Transverse colon (tissue), 4 donors: Measurements from ENCODE around the gene SLC9B1. TPM values are rescaled to one million over a fixed set of nuclear protein-coding genes. Genes with fewer than 3 reads are reported as not detected.
"Not testable (repeated sequence)": the region's sequence is repeated elsewhere in the genome, so short reads cannot be mapped to it uniquely, and the experiment has no call there.

ENCODE experiments used
- DNase-seq: peaks from one replicate; pipeline ENCODE4 v3.0.0-alpha.2; 2019
- H3K27ac ChIP-seq, 4 donors: fragments of 200-600 bp; sonication (generic); 2 replicates each; pipeline ENCODE4 v1.5.1; 2016 to 2018; ENCODE audit warnings: inconsistent platforms in 4 of 4
- H3K27me3 ChIP-seq: fragments of 200-600 bp; sonication (generic); 2 replicates; pipeline ENCODE4 v1.5.1; 2017; ENCODE audit warnings: inconsistent platforms
- H3K36me3 ChIP-seq, 4 donors: fragments of 200-600 bp; sonication (generic); 2 replicates each; pipeline ENCODE4 v1.5.1; 2017 to 2019; ENCODE audit warnings: inconsistent platforms in 4 of 4
- H3K4me1 ChIP-seq, 4 donors: fragments of 200-600 bp; sonication (generic); 2 replicates each; pipeline ENCODE4 v1.5.1; 2017 to 2020; ENCODE audit warnings: inconsistent platforms in 4 of 4
- H3K4me3 ChIP-seq, 4 donors: fragments of 200-600 bp; sonication (generic); 1 replicate in 1 of 4; 2 replicates in 3 of 4; pipeline versions ENCODE4 v1.5.1 to v1.6.1; 2017 to 2019; ENCODE audit warnings: inconsistent platforms in 4 of 4
- H3K9me3 ChIP-seq, 2 donors: fragments of 200-600 bp; sonication (generic); 2 replicates each; pipeline ENCODE4 v1.5.1; 2017 to 2019; ENCODE audit warnings: inconsistent platforms in 2 of 2
- EP300 ChIP-seq: sonication (generic); formaldehyde crosslinking; IDR thresholded peaks from one replicate; pipeline ENCODE4 v1.6.1; 2017; ENCODE audit warnings: antibody characterized with exemption, low read depth
- POLR2A ChIP-seq: fragments of 450-650 bp; IDR thresholded peaks from one replicate; pipeline ENCODE4 v1.6.1; 2016; ENCODE audit warnings: antibody characterized with exemption, mild to moderate bottlenecking, moderate library complexity
- POLR2AphosphoS5 ChIP-seq, 3 donors: sonication (generic); formaldehyde crosslinking; IDR thresholded peaks; one replicate each; pipeline ENCODE4 v1.6.1; 2016; ENCODE audit warnings: antibody characterized with exemption in 3 of 3
- WGBS, 2 donors: methylation state at CpG; one replicate each; pipeline ENCODE4 v1.1.5; 2018; ENCODE audit warnings: low coverage in 1 of 2; 5-methylcytosine and 5-hydroxymethylcytosine counted together
- in situ Hi-C, 4 donors: fragments of 200-750 bp; cut with MboI; loops; one replicate each; pipeline versions ENCODE4 v1.15.0 to v1.15.1; 2017; ENCODE audit warnings: low sequenced_read_pairs in 3 of 4, low pct_ligation_motif_present in 1 of 4, low pct_unique_long_range_greater_than_20kb in 1 of 4
- intact Hi-C: fragments of 100-400 bp; cut with DNase I; formaldehyde crosslinking; loops from one replicate; pipeline ENCODE4 v1.15.1; 2023; ENCODE audit warnings: low total_unique reads
- total RNA-seq, 4 donors: library from RNA; depleted of rRNA; stranded (reverse); fragments of >200 nt; gene quantifications; one replicate each; pipeline ENCODE4 v1.1.0, GENCODE V29; 2016
- TF ChIP-seq, protein P1 (sequence below), 5 experiments: fragments of 200-600 bp in 3 of 5; fragments of 450-650 bp in 2 of 5; sonication (generic) in 3 of 5; IDR thresholded peaks; 1 replicate in 2 of 5; 2 replicates in 3 of 5; pipeline ENCODE4 v1.5.1; 2016 to 2017; ENCODE audit warnings: antibody characterized with exemption in 5 of 5, inconsistent platforms in 3 of 5, mild to moderate bottlenecking in 2 of 5, moderate library complexity in 1 of 5

Gene SLC9B1
- total RNA-seq, 4 donors from 2014 or later: 0.41 to 0.79 TPM; not detected in 2

DNA sequence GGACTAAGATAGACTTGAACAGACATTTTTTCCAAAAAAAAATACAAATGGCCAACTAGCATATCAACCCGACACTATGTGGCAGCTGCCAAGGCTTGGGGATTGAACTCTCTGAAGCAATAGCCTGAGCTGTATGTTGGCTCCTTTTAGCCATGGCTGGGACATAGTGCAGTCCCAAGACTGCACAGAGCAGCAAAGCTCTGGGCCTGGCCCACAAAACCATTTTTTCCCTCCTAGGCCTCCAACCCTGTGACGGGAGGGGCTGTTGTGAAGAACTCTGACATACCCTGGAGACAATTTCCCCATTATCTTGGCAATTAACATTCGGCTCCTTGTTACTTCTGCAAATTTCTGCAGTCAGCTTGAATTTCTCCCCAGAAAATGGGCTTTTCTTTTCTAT lies 100.6 kb downstream of the SLC9B1 start:
- TF ChIP-seq POLR2AphosphoS5 (IDR thresholded peaks at IDR 0.05) (no peak), POLR2A (no peak), EP300 (no peak)
- TF ChIP-seq, protein P1, sequence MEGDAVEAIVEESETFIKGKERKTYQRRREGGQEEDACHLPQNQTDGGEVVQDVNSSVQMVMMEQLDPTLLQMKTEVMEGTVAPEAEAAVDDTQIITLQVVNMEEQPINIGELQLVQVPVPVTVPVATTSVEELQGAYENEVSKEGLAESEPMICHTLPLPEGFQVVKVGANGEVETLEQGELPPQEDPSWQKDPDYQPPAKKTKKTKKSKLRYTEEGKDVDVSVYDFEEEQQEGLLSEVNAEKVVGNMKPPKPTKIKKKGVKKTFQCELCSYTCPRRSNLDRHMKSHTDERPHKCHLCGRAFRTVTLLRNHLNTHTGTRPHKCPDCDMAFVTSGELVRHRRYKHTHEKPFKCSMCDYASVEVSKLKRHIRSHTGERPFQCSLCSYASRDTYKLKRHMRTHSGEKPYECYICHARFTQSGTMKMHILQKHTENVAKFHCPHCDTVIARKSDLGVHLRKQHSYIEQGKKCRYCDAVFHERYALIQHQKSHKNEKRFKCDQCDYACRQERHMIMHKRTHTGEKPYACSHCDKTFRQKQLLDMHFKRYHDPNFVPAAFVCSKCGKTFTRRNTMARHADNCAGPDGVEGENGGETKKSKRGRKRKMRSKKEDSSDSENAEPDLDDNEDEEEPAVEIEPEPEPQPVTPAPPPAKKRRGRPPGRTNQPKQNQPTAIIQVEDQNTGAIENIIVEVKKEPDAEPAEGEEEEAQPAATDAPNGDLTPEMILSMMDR (IDR thresholded peaks at IDR 0.05): no peak
- intact Hi-C loops (no loop called here), in situ Hi-C loops (no loop called here)
- DNase-seq: no peak
- H3K9me3 ChIP-seq: no peaks in the 10 kb centered on the region
- H3K27me3 ChIP-seq: no peaks in the 10 kb centered on the region
- 67 to 95% methylated on average over 1 to 3 of the region's 3 CpGs for WGBS, 2 donors
- H3K27ac ChIP-seq: no peak overlapping the region
- no peaks in the 10 kb centered on the region for H3K36me3 ChIP-seq
- no peak overlapping the region for H3K4me3 ChIP-seq
- H3K4me1 ChIP-seq: no peaks in the 10 kb centered on the region

GRCh38 chr4:102901804-102902203 lies 117.7 kb downstream of the SLC9B1 start:
- in situ Hi-C loops (no loop called here), intact Hi-C loops (no loop called here)
- WGBS, 2 donors: 67 to 69% methylated on average over 2 of the region's 2 CpGs
- H3K4me1 ChIP-seq: no peaks in the 10 kb centered on the region
- H3K4me3 ChIP-seq: no peak overlapping the region
- H3K9me3 ChIP-seq: no peaks in the 10 kb centered on the region
- TF ChIP-seq, protein P1 (IDR thresholded peaks at IDR 0.05): no peak
- TF ChIP-seq EP300 (no peak), POLR2AphosphoS5 (IDR thresholded peaks at IDR 0.05) (no peak), POLR2A (no peak)
- no peak overlapping the region for H3K27ac ChIP-seq
- DNase-seq: no peak
- no peaks in the 10 kb centered on the region for H3K36me3 ChIP-seq
- H3K27me3 ChIP-seq: no peaks in the 10 kb centered on the region

GRCh38 chr4:102897610-102898009 lies 121.9 kb downstream of the SLC9B1 start:
- H3K4me1 ChIP-seq, H3K36me3 ChIP-seq, intact Hi-C loops, H3K27ac ChIP-seq, H3K9me3 ChIP-seq, H3K27me3 ChIP-seq, in situ Hi-C loops, H3K4me3 ChIP-seq, DNase-seq: not testable (repeated sequence)
- 76% methylated on average over 3 of the region's 3 CpGs; no CpG with 5 or more reads in 1 of the 2 donors for WGBS, 2 donors

GRCh38 chr4:102896547-102896946 lies 123.0 kb downstream of the SLC9B1 start:
- H3K4me3 ChIP-seq, DNase-seq, H3K27ac ChIP-seq, H3K36me3 ChIP-seq, intact Hi-C loops, H3K9me3 ChIP-seq, H3K4me1 ChIP-seq, in situ Hi-C loops, H3K27me3 ChIP-seq: not testable (repeated sequence)
- WGBS, 2 donors: 79 to 90% methylated on average over 2 to 5 of the region's 5 CpGs

- intact Hi-C loops, DNase-seq, in situ Hi-C loops, H3K4me3 ChIP-seq, H3K4me1 ChIP-seq, H3K9me3 ChIP-seq, H3K36me3 ChIP-seq, H3K27ac ChIP-seq, H3K27me3 ChIP-seq: not testable (repeated sequence)
- WGBS, 2 donors: 77 to 84% methylated on average over 2 to 3 of the region's 3 CpGs
These were observed 129.6 kb downstream of the SLC9B1 start for GRCh38 chr4:102889866-102890265.

DNA sequence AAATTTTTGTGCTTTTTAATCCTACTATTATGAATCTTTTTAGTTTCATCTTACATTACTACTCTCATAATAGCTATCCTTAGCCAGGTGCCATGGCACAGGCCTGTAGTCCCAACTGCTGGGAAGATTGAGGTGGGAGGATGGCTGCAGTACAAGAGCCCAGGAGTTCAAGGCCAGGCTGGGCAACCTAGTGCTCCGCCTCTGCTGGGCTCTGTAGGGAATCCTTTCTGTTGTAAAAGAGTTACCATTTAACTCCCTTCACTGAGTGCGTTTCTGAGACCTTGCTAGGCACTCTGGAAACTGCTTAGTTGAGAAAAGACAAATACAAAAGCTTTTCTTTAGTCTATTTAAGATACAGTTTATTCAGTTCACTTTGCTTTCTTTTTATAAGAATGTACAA lies 130.9 kb downstream of the SLC9B1 start:
- H3K9me3 ChIP-seq, intact Hi-C loops, H3K27me3 ChIP-seq, H3K4me3 ChIP-seq, in situ Hi-C loops, H3K4me1 ChIP-seq, H3K27ac ChIP-seq, DNase-seq, H3K36me3 ChIP-seq: not testable (repeated sequence)
- 90 to 92% methylated on average over 1 to 2 of the region's 2 CpGs for WGBS, 2 donors
